Measurements from ENCODE around the gene ATP8A1. TPM values are rescaled to one million over a fixed set of nuclear protein-coding genes. Genes with fewer than 3 reads are reported as not detected.

The ATP8A1 gene
- polyA plus RNA-seq, 1 experiment, result 0.20 TPM

- H3K9me3 ChIP-seq (ENCODE audit: control insufficient read depth, insufficient read depth, low read length), result no peaks in the 10 kb centered on the region
- H3K4me3 ChIP-seq (ENCODE audit: low read depth, low read length), result no peak overlapping the region
- DNase-seq (ENCODE audit: low read depth, low spot score), result no peak
- CTCF ChIA-PET, result no interaction called here
- peaks cover 2% of the 10 kb centered on the region for H3K27me3 ChIP-seq (ENCODE audit: control insufficient read depth, insufficient read depth, low read length)
- POLR2A ChIA-PET, result no interaction called here
- TF ChIP-seq CTCF (IDR thresholded peaks at IDR 0.05; ENCODE audit: low read depth, low read length), result no peak
- H3K27ac ChIP-seq (ENCODE audit: low read depth, low read length), result no peak overlapping the region
Observed at GRCh38 chr4:42492962-42493361, 163.9 kb downstream of the ATP8A1 start.

GRCh38 chr4:42490015-42490414, 166.9 kb downstream of the ATP8A1 start:
- H3K4me3 ChIP-seq (ENCODE audit: low read depth, low read length), result no peak overlapping the region
- peaks cover 2% of the 10 kb centered on the region for H3K27me3 ChIP-seq (ENCODE audit: control insufficient read depth, insufficient read depth, low read length)
- DNase-seq (ENCODE audit: low read depth, low spot score), result no peak
- TF ChIP-seq CTCF (IDR thresholded peaks at IDR 0.05; ENCODE audit: low read depth, low read length), result no peak
- no peaks in the 10 kb centered on the region for H3K9me3 ChIP-seq (ENCODE audit: control insufficient read depth, insufficient read depth, low read length)
- ChIA-PET POLR2A (no interaction called here), CTCF (no interaction called here)
- no peak overlapping the region for H3K27ac ChIP-seq (ENCODE audit: low read depth, low read length)

- TF ChIP-seq CTCF (IDR thresholded peaks at IDR 0.05; ENCODE audit: low read depth, low read length), result no peak
- H3K4me3 ChIP-seq (ENCODE audit: low read depth, low read length), result no peak overlapping the region
- no peak overlapping the region for H3K27ac ChIP-seq (ENCODE audit: low read depth, low read length)
- ChIA-PET POLR2A (no interaction called here), CTCF (interaction anchor here (0.7 kb wide), 1 partner anchor 30 kb away, joined by 3 read pairs; no protein-coding TSS in a partner anchor)
- no peak for DNase-seq (ENCODE audit: low read depth, low spot score)
- H3K9me3 ChIP-seq (ENCODE audit: control insufficient read depth, insufficient read depth, low read length), result no peaks in the 10 kb centered on the region
- H3K27me3 ChIP-seq (ENCODE audit: control insufficient read depth, insufficient read depth, low read length), result peaks cover 2% of the 10 kb centered on the region
Observed at GRCh38 chr4:42489095-42489494, 167.8 kb downstream of the ATP8A1 start.

GRCh38 chr4:42488554-42488953, 168.4 kb downstream of the ATP8A1 start:
- H3K27me3 ChIP-seq (ENCODE audit: control insufficient read depth, insufficient read depth, low read length), result peaks cover 2% of the 10 kb centered on the region
- H3K27ac ChIP-seq (ENCODE audit: low read depth, low read length), result no peak overlapping the region
- H3K9me3 ChIP-seq (ENCODE audit: control insufficient read depth, insufficient read depth, low read length), result no peaks in the 10 kb centered on the region
- no peak overlapping the region for H3K4me3 ChIP-seq (ENCODE audit: low read depth, low read length)
- DNase-seq (ENCODE audit: low read depth, low spot score), result no peak
- CTCF ChIA-PET, result no interaction called here
- no peak for TF ChIP-seq CTCF (IDR thresholded peaks at IDR 0.05; ENCODE audit: low read depth, low read length)
- POLR2A ChIA-PET, result no interaction called here

GRCh38 chr4:42488114-42488513, 168.8 kb downstream of the ATP8A1 start:
- Histone ChIP-seq H3K27me3 (ENCODE audit: control insufficient read depth, insufficient read depth, low read length) (peaks cover 2% of the 10 kb centered on the region), H3K9me3 (ENCODE audit: control insufficient read depth, insufficient read depth, low read length) (no peaks in the 10 kb centered on the region), H3K4me3 (ENCODE audit: low read depth, low read length) (no peak overlapping the region), H3K27ac (ENCODE audit: low read depth, low read length) (no peak overlapping the region)
- no peak for DNase-seq (ENCODE audit: low read depth, low spot score)
- TF ChIP-seq CTCF (IDR thresholded peaks at IDR 0.05; ENCODE audit: low read depth, low read length), result no peak
- POLR2A ChIA-PET, result no interaction called here
- CTCF ChIA-PET, result no interaction called here

All from AG04450 (cell line).